Glutamatergic neuron (in vitro differentiated cells): ENCODE results near the gene NTSR2. TPM values are rescaled to one million over a fixed set of nuclear protein-coding genes. Genes with fewer than 3 reads are reported as not detected.

Experiments
- DNase-seq: peaks from one replicate; pipeline ENCODE4 v3.0.0; 2022
- H3K27ac Mint-ChIP-seq: one replicate; pipeline ENCODE4 v1.8.0; 2020; ENCODE audit warnings: mild to moderate bottlenecking, mixed read lengths, inconsistent platforms; ENCODE audit not compliant: unreplicated experiment
- H3K27me3 Mint-ChIP-seq: one replicate; pipeline ENCODE4 v1.8.0; 2020; ENCODE audit warnings: mild to moderate bottlenecking, moderate library complexity, mixed read lengths, inconsistent platforms; ENCODE audit not compliant: unreplicated experiment
- H3K36me3 Mint-ChIP-seq: one replicate; pipeline ENCODE4 v1.8.0; 2020; ENCODE audit warnings: mild to moderate bottlenecking, mixed read lengths, inconsistent platforms; ENCODE audit not compliant: unreplicated experiment
- H3K4me1 Mint-ChIP-seq: one replicate; pipeline ENCODE4 v1.8.0; 2020; ENCODE audit warnings: mild to moderate bottlenecking, low read depth, mixed read lengths, inconsistent platforms; ENCODE audit not compliant: unreplicated experiment
- H3K4me3 Mint-ChIP-seq: one replicate; pipeline ENCODE4 v1.8.0; 2020; ENCODE audit warnings: mild to moderate bottlenecking, mixed read lengths, inconsistent platforms; ENCODE audit not compliant: unreplicated experiment
- H3K9me3 Mint-ChIP-seq: one replicate; pipeline ENCODE4 v1.8.0; 2020; ENCODE audit warnings: mild to moderate bottlenecking, moderate library complexity, mixed read lengths, inconsistent platforms; ENCODE audit not compliant: unreplicated experiment
- total RNA-seq: library from RNA; stranded (reverse); fragmentation: NEBNext Ultra II Directional; extraction: Animal tissue kit (Norgen Biotek cat#: 25700); gene quantifications from one replicate; pipeline ENCODE4 v1.2.1, GENCODE V29; 2021; ENCODE audit not compliant: unreplicated experiment
- TF ChIP-seq, protein P1 (sequence below): fragments of 200-600 bp; sonication (generic); IDR thresholded peaks from one replicate; pipeline ENCODE4 v1.5.0; 2021; ENCODE audit not compliant: partially characterized antibody, unreplicated experiment

NTSR2 gene
- total RNA-seq, 1 donor from 2014 or later: not detected

- TF ChIP-seq, protein P1, sequence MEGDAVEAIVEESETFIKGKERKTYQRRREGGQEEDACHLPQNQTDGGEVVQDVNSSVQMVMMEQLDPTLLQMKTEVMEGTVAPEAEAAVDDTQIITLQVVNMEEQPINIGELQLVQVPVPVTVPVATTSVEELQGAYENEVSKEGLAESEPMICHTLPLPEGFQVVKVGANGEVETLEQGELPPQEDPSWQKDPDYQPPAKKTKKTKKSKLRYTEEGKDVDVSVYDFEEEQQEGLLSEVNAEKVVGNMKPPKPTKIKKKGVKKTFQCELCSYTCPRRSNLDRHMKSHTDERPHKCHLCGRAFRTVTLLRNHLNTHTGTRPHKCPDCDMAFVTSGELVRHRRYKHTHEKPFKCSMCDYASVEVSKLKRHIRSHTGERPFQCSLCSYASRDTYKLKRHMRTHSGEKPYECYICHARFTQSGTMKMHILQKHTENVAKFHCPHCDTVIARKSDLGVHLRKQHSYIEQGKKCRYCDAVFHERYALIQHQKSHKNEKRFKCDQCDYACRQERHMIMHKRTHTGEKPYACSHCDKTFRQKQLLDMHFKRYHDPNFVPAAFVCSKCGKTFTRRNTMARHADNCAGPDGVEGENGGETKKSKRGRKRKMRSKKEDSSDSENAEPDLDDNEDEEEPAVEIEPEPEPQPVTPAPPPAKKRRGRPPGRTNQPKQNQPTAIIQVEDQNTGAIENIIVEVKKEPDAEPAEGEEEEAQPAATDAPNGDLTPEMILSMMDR: no peak
- Mint-ChIP-seq H3K4me3 (no peak overlapping the region), H3K9me3 (peaks cover 2% of the 10 kb centered on the region), H3K27ac (no peak overlapping the region), H3K4me1 (peaks cover 13% of the 10 kb centered on the region), H3K36me3 (no peaks in the 10 kb centered on the region), H3K27me3 (peaks cover 1% of the 10 kb centered on the region)
- no peak for DNase-seq
Observed at GRCh38 chr2:11682590-11682915, 12.6 kb upstream of the NTSR2 start.

DNA sequence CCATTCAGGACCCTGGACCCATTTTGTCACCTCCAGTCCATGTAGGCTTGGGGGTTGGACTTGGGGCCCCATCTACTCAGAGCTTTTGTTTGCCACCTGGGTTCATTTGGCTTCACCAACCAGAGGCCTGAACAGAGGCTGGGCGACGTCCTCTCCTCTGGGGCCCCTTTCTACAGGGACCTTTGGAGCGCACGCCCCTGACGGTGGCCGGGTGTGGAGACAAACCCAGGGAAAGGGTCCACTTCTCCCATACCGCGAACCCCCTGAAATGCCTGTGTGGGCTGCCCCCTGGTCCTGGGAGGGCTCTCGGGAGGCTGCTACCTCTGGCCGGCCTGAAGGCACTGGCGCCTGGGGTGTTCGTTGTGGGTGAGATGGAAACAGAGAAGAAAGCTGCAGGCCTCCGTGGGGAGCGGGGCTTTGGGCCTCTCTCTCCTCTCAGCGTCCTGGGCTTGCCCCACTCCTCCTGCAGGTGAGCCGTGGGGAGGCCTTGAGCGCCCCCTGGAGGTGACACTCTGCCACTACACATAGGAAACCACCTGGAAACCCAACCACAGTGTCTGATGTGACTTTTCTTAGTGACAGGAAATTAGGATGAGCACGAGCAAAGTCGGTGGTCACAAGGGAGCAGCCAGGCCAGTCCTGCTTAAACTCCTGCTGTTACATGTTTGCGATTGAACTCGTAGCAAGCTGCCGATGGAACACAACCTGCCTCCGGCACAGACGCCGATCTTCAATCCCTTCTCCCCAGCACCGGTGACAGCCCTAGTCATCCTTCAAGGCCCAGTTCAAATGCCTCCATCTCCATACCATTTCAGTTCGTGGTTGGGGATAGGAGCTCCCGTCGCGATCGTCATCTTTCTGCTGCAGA, 12.0 kb upstream of the NTSR2 start:
- no peaks in the 10 kb centered on the region for H3K36me3 Mint-ChIP-seq
- TF ChIP-seq, protein P1: peak; percentile 98
- peaks cover 13% of the 10 kb centered on the region for H3K4me1 Mint-ChIP-seq
- H3K9me3 Mint-ChIP-seq: peaks cover 2% of the 10 kb centered on the region
- peak overlapping the region; percentile 10 for H3K27ac Mint-ChIP-seq
- DNase-seq: peak; percentile 74
- H3K27me3 Mint-ChIP-seq: peaks cover 1% of the 10 kb centered on the region
- no peak overlapping the region for H3K4me3 Mint-ChIP-seq

GRCh38 chr2:11680901-11681721, 11.1 kb upstream of the NTSR2 start:
- TF ChIP-seq, protein P1: no peak
- peaks cover 2% of the 10 kb centered on the region for H3K9me3 Mint-ChIP-seq
- H3K4me3 Mint-ChIP-seq: no peak overlapping the region
- no peaks in the 10 kb centered on the region for H3K36me3 Mint-ChIP-seq
- H3K27me3 Mint-ChIP-seq: peaks cover 1% of the 10 kb centered on the region
- no peak for DNase-seq
- H3K4me1 Mint-ChIP-seq: peaks cover 19% of the 10 kb centered on the region
- no peak overlapping the region for H3K27ac Mint-ChIP-seq

DNA sequence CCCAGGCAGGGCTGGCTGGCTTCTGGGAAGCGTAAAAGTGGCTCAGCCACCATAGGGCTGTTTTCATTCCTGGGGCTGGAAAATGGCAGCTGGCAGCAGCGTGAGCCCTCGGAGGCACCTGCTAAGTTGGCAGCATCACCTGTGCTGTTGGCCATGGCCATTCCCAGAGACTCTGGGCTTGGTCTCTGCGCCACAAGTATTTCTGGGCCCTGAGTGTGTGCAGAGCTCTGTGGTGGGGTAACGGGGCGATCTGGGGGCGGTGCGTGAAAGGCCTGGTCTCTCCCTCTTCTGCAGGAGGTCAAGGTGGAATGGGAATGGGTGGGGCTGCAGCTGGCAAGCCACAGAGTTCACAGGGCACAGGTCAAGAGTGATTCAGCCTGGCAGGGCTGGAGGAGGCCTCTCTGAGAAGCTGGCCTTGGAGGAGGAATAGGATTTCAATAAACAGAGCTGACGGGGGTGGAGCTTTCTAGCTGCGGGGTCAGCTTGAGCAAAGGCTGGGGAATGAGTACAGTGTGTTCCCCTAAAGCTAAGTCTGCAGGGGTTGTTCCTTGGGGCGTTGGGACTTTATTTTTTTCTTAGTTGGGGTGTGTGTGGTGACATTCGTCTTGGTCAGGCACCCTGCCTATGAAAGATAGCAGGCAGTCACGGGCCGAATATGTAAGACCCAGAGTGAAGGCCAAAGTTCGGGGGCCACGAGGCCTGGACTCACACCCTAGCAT, 10.3 kb upstream of the NTSR2 start:
- H3K9me3 Mint-ChIP-seq: peaks cover 2% of the 10 kb centered on the region
- DNase-seq: no peak
- peaks cover 1% of the 10 kb centered on the region for H3K27me3 Mint-ChIP-seq
- TF ChIP-seq, protein P1: no peak
- H3K27ac Mint-ChIP-seq: no peak overlapping the region
- peaks cover 20% of the 10 kb centered on the region for H3K4me1 Mint-ChIP-seq
- H3K4me3 Mint-ChIP-seq: no peak overlapping the region
- no peaks in the 10 kb centered on the region for H3K36me3 Mint-ChIP-seq
